ENCODE data around the gene ACOT6.

DNA sequence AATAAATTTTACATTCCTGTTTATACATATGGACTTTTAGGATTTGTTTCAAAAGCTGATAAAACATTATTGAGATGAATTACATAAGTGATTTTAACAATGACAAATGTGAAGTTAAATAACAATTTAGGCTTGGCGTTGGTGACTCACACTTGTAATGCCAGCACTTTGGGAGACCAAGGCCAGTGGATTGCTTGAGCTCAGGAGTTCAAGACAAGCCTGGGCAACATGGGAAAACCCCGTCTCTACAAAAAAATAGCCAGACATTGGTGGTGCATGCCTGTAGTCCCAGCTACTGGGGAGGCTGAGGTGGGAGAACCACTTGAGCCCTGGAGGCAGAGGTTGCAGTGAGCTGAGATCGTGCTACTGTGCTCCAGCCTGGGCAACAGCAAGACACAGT lies 35.9 kb upstream of the ACOT6 start:
- TF ChIP-seq ZNF658 (tag by site-specific recombination; IDR thresholded peaks at IDR 0.05), result no peak
- no peak for TF ChIP-seq ZNF677 (tag by site-specific recombination; IDR thresholded peaks at IDR 0.05)
- TF ChIP-seq ZNF302 (tag by site-specific recombination; IDR thresholded peaks at IDR 0.05; ENCODE audit: low read depth), result no peak
- TF ChIP-seq, protein P1, sequence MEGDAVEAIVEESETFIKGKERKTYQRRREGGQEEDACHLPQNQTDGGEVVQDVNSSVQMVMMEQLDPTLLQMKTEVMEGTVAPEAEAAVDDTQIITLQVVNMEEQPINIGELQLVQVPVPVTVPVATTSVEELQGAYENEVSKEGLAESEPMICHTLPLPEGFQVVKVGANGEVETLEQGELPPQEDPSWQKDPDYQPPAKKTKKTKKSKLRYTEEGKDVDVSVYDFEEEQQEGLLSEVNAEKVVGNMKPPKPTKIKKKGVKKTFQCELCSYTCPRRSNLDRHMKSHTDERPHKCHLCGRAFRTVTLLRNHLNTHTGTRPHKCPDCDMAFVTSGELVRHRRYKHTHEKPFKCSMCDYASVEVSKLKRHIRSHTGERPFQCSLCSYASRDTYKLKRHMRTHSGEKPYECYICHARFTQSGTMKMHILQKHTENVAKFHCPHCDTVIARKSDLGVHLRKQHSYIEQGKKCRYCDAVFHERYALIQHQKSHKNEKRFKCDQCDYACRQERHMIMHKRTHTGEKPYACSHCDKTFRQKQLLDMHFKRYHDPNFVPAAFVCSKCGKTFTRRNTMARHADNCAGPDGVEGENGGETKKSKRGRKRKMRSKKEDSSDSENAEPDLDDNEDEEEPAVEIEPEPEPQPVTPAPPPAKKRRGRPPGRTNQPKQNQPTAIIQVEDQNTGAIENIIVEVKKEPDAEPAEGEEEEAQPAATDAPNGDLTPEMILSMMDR (tag by site-specific recombination; IDR thresholded peaks at IDR 0.05), result no peak
- no peak for TF ChIP-seq ZNF274 (IDR thresholded peaks at IDR 0.05; ENCODE audit: low read length)
- no peak for TF ChIP-seq ZNF274 (tag by site-specific recombination; IDR thresholded peaks at IDR 0.05; ENCODE audit: borderline replicate concordance)
- TF ChIP-seq ZNF121 (tag by site-specific recombination; IDR thresholded peaks at IDR 0.05), result no peak
- TF ChIP-seq ZBTB1 (tag by site-specific recombination; IDR thresholded peaks at IDR 0.05), result no peak
